RPMI8226 (cell line): ENCODE measurements around the gene CACNB4.
"Not testable (repeated sequence)": the region's sequence is repeated elsewhere in the genome, so short reads cannot be mapped to it uniquely, and the experiment has no call there.

Experiments
- DNase-seq: peaks from one replicate; pipeline ENCODE4 v3.0.0-alpha.2; 2015

CACNB4 gene

GRCh38 chr2:152049541-152049940, 49.3 kb downstream of the CACNB4 start:
- no peak for DNase-seq

- DNase-seq, result peak; percentile 22
Observed at GRCh38 chr2:152047824-152048471, 50.9 kb downstream of the CACNB4 start.

GRCh38 chr2:152046940-152047339, 51.9 kb downstream of the CACNB4 start:
- DNase-seq, result no peak

- DNase-seq, result no peak
Observed at GRCh38 chr2:152042636-152043615, 55.9 kb downstream of the CACNB4 start.

GRCh38 chr2:152038441-152038958, 60.3 kb downstream of the CACNB4 start:
- DNase-seq, result no peak

GRCh38 chr2:152037743-152038435, 61.0 kb downstream of the CACNB4 start:
- DNase-seq, result no peak

GRCh38 chr2:152036611-152037469, 62.0 kb downstream of the CACNB4 start:
- peak; percentile 68 for DNase-seq

GRCh38 chr2:152034257-152034801, 64.5 kb downstream of the CACNB4 start:
- no peak for DNase-seq

GRCh38 chr2:152033011-152033925, 65.6 kb downstream of the CACNB4 start:
- no peak for DNase-seq

- DNase-seq, result no peak
Observed at GRCh38 chr2:152031747-152032306, 67.0 kb downstream of the CACNB4 start.

- DNase-seq, result not testable (repeated sequence)
Observed at GRCh38 chr2:152030596-152031328, 68.1 kb downstream of the CACNB4 start.

- DNase-seq, result no peak
Observed at GRCh38 chr2:152028182-152028862, 70.5 kb downstream of the CACNB4 start.

- peak; percentile 87 for DNase-seq
Observed at GRCh38 chr2:152025678-152026287, 73.1 kb downstream of the CACNB4 start.

- no peak for DNase-seq
Observed at GRCh38 chr2:152024477-152024876, 74.4 kb downstream of the CACNB4 start.

- DNase-seq, result no peak
Observed at GRCh38 chr2:152022090-152022489, 76.8 kb downstream of the CACNB4 start.

- DNase-seq, result not testable (repeated sequence)
Observed at GRCh38 chr2:152021001-152021400, 77.8 kb downstream of the CACNB4 start.

GRCh38 chr2:152019732-152020131, 79.1 kb downstream of the CACNB4 start:
- DNase-seq, result no peak
